Left lung (tissue), 14 donors: Measurements from ENCODE around the gene XYLT2. TPM values are rescaled to one million over a fixed set of nuclear protein-coding genes. Genes with fewer than 3 reads are reported as not detected.
A peak's percentile ranks its signal among the peaks of the same experiment; 100 is the strongest.
"Not testable (repeated sequence)": the region's sequence is repeated elsewhere in the genome, so short reads cannot be mapped to it uniquely, and the experiment has no call there.

Experiments used
- ATAC-seq: fragments of 200-7000 bp; cut with Tn5 transposase; one replicate; pipeline ENCODE4 v1.9.1; 2020; ENCODE audit warnings: moderate library complexity
- DNase-seq, 4 donors: peaks; one replicate each; pipeline ENCODE4 v3.0.0-alpha.2; 2013 to 2020
- H3K27ac ChIP-seq, 2 donors: fragments of 200-600 bp; sonication (generic) in 1 of 2; one replicate each; pipeline versions ENCODE4 v1.5.0 to v1.8.0; 2020 to 2021
- H3K27me3 ChIP-seq, 2 donors: fragments of 200-600 bp; sonication (generic) in 1 of 2; one replicate each; pipeline versions ENCODE4 v1.5.0 to v1.8.0; 2020 to 2021
- H3K36me3 ChIP-seq, 2 donors: fragments of 200-600 bp; sonication (generic) in 1 of 2; one replicate each; pipeline versions ENCODE4 v1.5.0 to v1.8.0; 2020 to 2021
- H3K4me1 ChIP-seq, 2 donors: fragments of 200-600 bp; one replicate each; pipeline ENCODE4 v1.8.0; 2021
- H3K4me3 ChIP-seq, 2 donors: fragments of 200-600 bp; sonication (generic) in 1 of 2; one replicate each; pipeline versions ENCODE4 v1.5.0 to v1.8.0; 2020 to 2021; ENCODE audit warnings: mild to moderate bottlenecking in 1 of 2
- H3K9me3 ChIP-seq, 2 donors: fragments of 200-600 bp; sonication (generic) in 1 of 2; one replicate each; pipeline versions ENCODE4 v1.5.0 to v1.8.0; 2020 to 2021
- intact Hi-C, 2 donors: fragments of 100-400 bp; cut with DNase I; formaldehyde crosslinking; loops; one replicate each; pipeline versions ENCODE4 v1.11.2 to v1.14.2; 2022
- long read RNA-seq, 12 donors: library from polyadenylated mRNA in 2 of 12; unstranded in 2 of 12; transcript quantifications; one replicate each; pipeline ENCODE4 v2.0.0 and lab custom pipeline, GENCODE V29; 2019 to 2026
- polyA plus RNA-seq, 6 donors: library from polyadenylated mRNA; unstranded; fragments of 120-200 nt; gene quantifications; one replicate each; pipeline ENCODE4 v1.2.1, GENCODE V29; 2013; ENCODE audit not compliant: insufficient read length in 6 of 6
- total RNA-seq, 2 donors: library from RNA; stranded (reverse); fragmentation: NEBNext Ultra II Directional; extraction: Animal tissue kit (Norgen Biotek cat#: 25700); gene quantifications; one replicate each; pipeline ENCODE4 v1.2.1, GENCODE V29; 2021
- TF ChIP-seq, protein P1 (sequence below), 2 donors: fragments of 200-600 bp; sonication (generic) in 1 of 2; IDR thresholded peaks; one replicate each; pipeline versions ENCODE4 v1.5.0 to v1.8.0; 2021; ENCODE audit warnings: antibody characterized with exemption in 2 of 2
- donor health status: DM: no; HTN: yes; CAD: no.
- donor health status: DM: no; HTN: no; CAD: no.

Gene XYLT2
- total RNA-seq: 10 to 100 TPM; 19.6 to 24.3 TPM
- polyA plus RNA-seq: 10 to 100 TPM; 18.6 to 25.0 (median 21.4) TPM
- long read RNA-seq, donor 1, transcript XYLT2-206 (1 exons, 2,174 nt): major isoform, 35 of 37 reads
- long read RNA-seq, donor 1, partial matches to known transcripts: 0 of 37 reads
- long read RNA-seq, donor 1, other reads (novel, unspliced or antisense): 0 of 37 reads
- long read RNA-seq, donor 2, transcript XYLT2-206 (1 exons, 2,174 nt): major isoform, 30 of 33 reads
- long read RNA-seq, donor 2, partial matches to known transcripts: 0 of 33 reads
- long read RNA-seq, donor 2, other reads (novel, unspliced or antisense): 0 of 33 reads
- long read RNA-seq, donor 3, transcript XYLT2-206 (1 exons, 2,174 nt): major isoform, 23 of 29 reads
- long read RNA-seq, donor 3, transcript XYLT2-201 (11 exons, 3,507 nt): minor isoform, 5 of 29 reads
- long read RNA-seq, donor 3, partial matches to known transcripts: 0 of 29 reads
- long read RNA-seq, donor 3, other reads (novel, unspliced or antisense): 0 of 29 reads
- long read RNA-seq, donor 4, partial matches to known transcripts: 0 of 5 reads
- long read RNA-seq, donor 4, other reads (novel, unspliced or antisense): 0 of 5 reads
- long read RNA-seq, donor 5, transcript XYLT2-206 (1 exons, 2,174 nt): major isoform, 21 of 25 reads
- long read RNA-seq, donor 5, partial matches to known transcripts: 0 of 25 reads
- long read RNA-seq, donor 5, other reads (novel, unspliced or antisense): 0 of 25 reads
- long read RNA-seq, donor 6, transcript XYLT2-206 (1 exons, 2,174 nt): major isoform, 19 of 23 reads
- long read RNA-seq, donor 6, partial matches to known transcripts: 0 of 23 reads
- long read RNA-seq, donor 6, other reads (novel, unspliced or antisense): 0 of 23 reads
- long read RNA-seq, donor 7, transcript XYLT2-206 (1 exons, 2,174 nt): major isoform, 20 of 22 reads
- long read RNA-seq, donor 7, partial matches to known transcripts: 0 of 22 reads
- long read RNA-seq, donor 7, other reads (novel, unspliced or antisense): 0 of 22 reads
- long read RNA-seq, donor 8, transcript XYLT2-206 (1 exons, 2,174 nt): major isoform, 35 of 178 reads
- long read RNA-seq, donor 8, partial matches to known transcripts: 42 of 178 reads
- long read RNA-seq, donor 8, other reads (novel, unspliced or antisense): 98 of 178 reads
- long read RNA-seq, donor 9, partial matches to known transcripts: 0 of 2 reads
- long read RNA-seq, donor 9, other reads (novel, unspliced or antisense): 0 of 2 reads
- long read RNA-seq, donor 10, partial matches to known transcripts: 0 of 1 reads
- long read RNA-seq, donor 10, other reads (novel, unspliced or antisense): 0 of 1 reads
- long read RNA-seq, donor 11: 0 reads
- long read RNA-seq, donor 12, transcript XYLT2-206 (1 exons, 2,174 nt): major isoform, 35 of 36 reads
- long read RNA-seq, donor 12, partial matches to known transcripts: 0 of 36 reads
- long read RNA-seq, donor 12, other reads (novel, unspliced or antisense): 0 of 36 reads

- ATAC-seq (peak; percentile 96), DNase-seq (peak; percentile 83 to 98 (median 90))
- Histone ChIP-seq H3K4me1 (peaks cover 15 to 34% of the 10 kb centered on the region in 2 donors), H3K27ac (peak within 1 kb of the TSS in 1 of 2 donors; percentile 48), H3K27me3 (no peaks in the 10 kb centered on the region), H3K4me3 (peak within 1 kb of the TSS; percentile 67), H3K36me3 (no peaks in the 10 kb centered on the region), H3K9me3 (no peaks in the 10 kb centered on the region)
- TF ChIP-seq, protein P1, sequence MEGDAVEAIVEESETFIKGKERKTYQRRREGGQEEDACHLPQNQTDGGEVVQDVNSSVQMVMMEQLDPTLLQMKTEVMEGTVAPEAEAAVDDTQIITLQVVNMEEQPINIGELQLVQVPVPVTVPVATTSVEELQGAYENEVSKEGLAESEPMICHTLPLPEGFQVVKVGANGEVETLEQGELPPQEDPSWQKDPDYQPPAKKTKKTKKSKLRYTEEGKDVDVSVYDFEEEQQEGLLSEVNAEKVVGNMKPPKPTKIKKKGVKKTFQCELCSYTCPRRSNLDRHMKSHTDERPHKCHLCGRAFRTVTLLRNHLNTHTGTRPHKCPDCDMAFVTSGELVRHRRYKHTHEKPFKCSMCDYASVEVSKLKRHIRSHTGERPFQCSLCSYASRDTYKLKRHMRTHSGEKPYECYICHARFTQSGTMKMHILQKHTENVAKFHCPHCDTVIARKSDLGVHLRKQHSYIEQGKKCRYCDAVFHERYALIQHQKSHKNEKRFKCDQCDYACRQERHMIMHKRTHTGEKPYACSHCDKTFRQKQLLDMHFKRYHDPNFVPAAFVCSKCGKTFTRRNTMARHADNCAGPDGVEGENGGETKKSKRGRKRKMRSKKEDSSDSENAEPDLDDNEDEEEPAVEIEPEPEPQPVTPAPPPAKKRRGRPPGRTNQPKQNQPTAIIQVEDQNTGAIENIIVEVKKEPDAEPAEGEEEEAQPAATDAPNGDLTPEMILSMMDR (IDR thresholded peaks at IDR 0.05): no peak
- intact Hi-C loops: no loop called here
These were observed at the start of gene XYLT2 for GRCh38 chr17:50345432-50346312. Gene XYLT2, plus strand, starts transcription at chr17:50346126. Its CDS starts 15 bp downstream, at chr17:50346141.

GRCh38 chr17:50297407-50297865, 48.5 kb upstream of the XYLT2 start:
- intact Hi-C loops: no loop called here
- Histone ChIP-seq H3K27me3 (no peaks in the 10 kb centered on the region), H3K4me3 (no peak overlapping the region), H3K9me3 (no peaks in the 10 kb centered on the region), H3K27ac (no peak overlapping the region), H3K36me3 (no peaks in the 10 kb centered on the region), H3K4me1 (peaks cover 0 to 5% of the 10 kb centered on the region in 2 donors)
- ATAC-seq (peak; percentile 99), DNase-seq (peak; percentile 50 to 94 (median 78))
- TF ChIP-seq, protein P1 (IDR thresholded peaks at IDR 0.05): peak; percentile 95 to 98

GRCh38 chr17:50298018-50298417, 47.9 kb upstream of the XYLT2 start:
- Histone ChIP-seq H3K36me3 (no peaks in the 10 kb centered on the region), H3K4me3 (no peak overlapping the region), H3K4me1 (peaks cover 0 to 5% of the 10 kb centered on the region in 2 donors), H3K9me3 (no peaks in the 10 kb centered on the region), H3K27ac (no peak overlapping the region), H3K27me3 (no peaks in the 10 kb centered on the region)
- ATAC-seq: no peak
- intact Hi-C loops: no loop called here
- DNase-seq: no peak
- TF ChIP-seq, protein P1 (IDR thresholded peaks at IDR 0.05): no peak

DNA sequence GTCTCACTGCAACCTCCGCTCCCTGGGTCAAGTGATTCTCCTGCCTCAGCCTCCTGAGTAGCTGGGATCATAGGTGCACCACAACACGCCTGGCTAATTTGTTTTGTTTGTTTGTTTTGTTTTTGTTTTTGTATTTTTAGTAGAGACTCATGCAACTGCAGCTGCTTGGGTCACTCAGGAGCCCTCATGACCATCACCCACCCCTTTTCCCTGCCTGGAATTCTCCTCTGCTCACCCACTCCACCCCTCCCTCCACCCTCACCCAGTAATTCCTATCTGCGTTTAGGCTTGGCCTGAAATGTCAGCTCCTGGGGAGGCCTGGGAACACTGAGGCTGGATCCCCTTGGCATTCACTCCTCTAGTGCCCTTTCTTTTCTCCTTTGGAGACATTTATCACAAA, 46.1 kb upstream of the XYLT2 start:
- H3K4me3 ChIP-seq: no peak overlapping the region
- TF ChIP-seq, protein P1 (IDR thresholded peaks at IDR 0.05): no peak
- DNase-seq (no peak), ATAC-seq (no peak)
- peaks cover 3 to 5% of the 10 kb centered on the region in 2 donors for H3K4me1 ChIP-seq
- no peaks in the 10 kb centered on the region for H3K9me3 ChIP-seq
- H3K27me3 ChIP-seq: no peaks in the 10 kb centered on the region
- intact Hi-C loops: no loop called here
- no peak overlapping the region for H3K27ac ChIP-seq
- H3K36me3 ChIP-seq: no peaks in the 10 kb centered on the region

- H3K4me3 ChIP-seq, H3K4me1 ChIP-seq, H3K36me3 ChIP-seq, H3K9me3 ChIP-seq, DNase-seq, intact Hi-C loops, H3K27me3 ChIP-seq, ATAC-seq, H3K27ac ChIP-seq: not testable (repeated sequence)
These were observed 45.1 kb upstream of the XYLT2 start for GRCh38 chr17:50300824-50301223.
